Breast epithelium (tissue), 4 donors: ENCODE results near the gene ALPK1. TPM values are rescaled to one million over a fixed set of nuclear protein-coding genes. Genes with fewer than 3 reads are reported as not detected.
A peak's percentile ranks its signal among the peaks of the same experiment; 100 is the strongest.

Experiments used
- DNase-seq, 2 donors: peaks; one replicate each; pipeline ENCODE4 v3.0.0-alpha.2; 2019; ENCODE audit warnings: low spot score in 2 of 2
- H3K27ac ChIP-seq, 2 donors: fragments of 200-600 bp; sonication (generic) in 1 of 2; one replicate each; pipeline ENCODE4 v1.5.1; 2016 to 2019; ENCODE audit warnings: mild to moderate bottlenecking in 1 of 2
- H3K27me3 ChIP-seq, 2 donors: fragments of 200-600 bp; sonication (generic) in 1 of 2; one replicate each; pipeline versions ENCODE4 v1.5.1 to v1.6.0; 2017 to 2019; ENCODE audit warnings: control low read depth in 1 of 2, mild to moderate bottlenecking in 1 of 2
- H3K36me3 ChIP-seq: fragments of 200-600 bp; one replicate; pipeline ENCODE4 v1.5.1; 2019
- H3K4me1 ChIP-seq, 2 donors: fragments of 200-600 bp; sonication (generic); one replicate each; pipeline ENCODE4 v1.5.1; 2016 to 2019; ENCODE audit warnings: control low read depth in 1 of 2
- H3K4me3 ChIP-seq, 3 donors: fragments of 200-600 bp; sonication (generic); 1 replicate in 2 of 3; 2 replicates in 1 of 3; pipeline ENCODE4 v1.5.1; 2016 to 2019; ENCODE audit warnings: mild to moderate bottlenecking in 3 of 3, moderate library complexity in 2 of 3
- H3K9me3 ChIP-seq, 2 donors: fragments of 200-600 bp; sonication (generic) in 1 of 2; one replicate each; pipeline ENCODE4 v1.5.1; 2016 to 2019; ENCODE audit warnings: control low read depth in 1 of 2
- POLR2A ChIP-seq: fragments of 450-650 bp; IDR thresholded peaks from one replicate; pipeline ENCODE4 v1.6.1; 2016; ENCODE audit warnings: antibody characterized with exemption, mild to moderate bottlenecking, moderate library complexity
- POLR2AphosphoS5 ChIP-seq, 3 donors: sonication (generic); formaldehyde crosslinking; IDR thresholded peaks; one replicate each; pipeline ENCODE4 v1.6.1; 2017; ENCODE audit warnings: antibody characterized with exemption in 3 of 3
- intact Hi-C: fragments of 100-400 bp; cut with DNase I; formaldehyde crosslinking; loops from one replicate; pipeline ENCODE4 v1.15.1; 2023; ENCODE audit warnings: low total_unique reads
- total RNA-seq, 3 donors: library from RNA; depleted of rRNA; stranded (reverse); fragments of >200 nt; gene quantifications; one replicate each; pipeline ENCODE4 v1.1.0, GENCODE V29; 2016
- TF ChIP-seq, protein P1 (sequence below), 3 donors: fragments of 450-650 bp; IDR thresholded peaks; one replicate each; pipeline ENCODE4 v1.5.1; 2016 to 2017; ENCODE audit warnings: antibody characterized with exemption in 3 of 3, mild to moderate bottlenecking in 3 of 3, moderate library complexity in 3 of 3

Gene ALPK1
- total RNA-seq, 3 donors from 2014 or later: 20.5 to 59.3 (median 53.3) TPM

DNA sequence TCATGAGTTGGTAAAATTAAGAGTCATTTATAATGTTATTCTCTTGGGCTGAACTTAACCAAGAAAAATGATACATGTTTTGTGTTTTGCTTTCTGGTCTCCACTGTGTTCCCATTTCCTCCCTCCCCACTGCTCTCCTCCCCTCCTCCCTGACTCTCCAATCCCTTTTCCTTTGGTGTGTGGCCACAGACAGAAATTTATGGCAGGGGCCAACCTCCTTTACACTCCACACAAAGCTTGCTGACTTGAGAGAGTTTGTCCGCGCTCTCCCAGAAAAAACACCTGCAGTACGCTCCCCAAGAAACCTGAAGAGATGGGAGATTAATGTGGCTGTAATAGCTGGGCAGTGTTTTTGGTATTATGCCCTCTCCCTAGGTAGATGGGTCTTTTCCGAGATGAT lies 88.9 kb downstream of the ALPK1 start:
- Histone ChIP-seq H3K4me3 (no peak overlapping the region), H3K27me3 (no peaks in the 10 kb centered on the region), H3K9me3 (no peaks in the 10 kb centered on the region), H3K36me3 (no peaks in the 10 kb centered on the region), H3K4me1 (no peaks in the 10 kb centered on the region), H3K27ac (no peak overlapping the region)
- DNase-seq: no peak
- TF ChIP-seq, protein P1, sequence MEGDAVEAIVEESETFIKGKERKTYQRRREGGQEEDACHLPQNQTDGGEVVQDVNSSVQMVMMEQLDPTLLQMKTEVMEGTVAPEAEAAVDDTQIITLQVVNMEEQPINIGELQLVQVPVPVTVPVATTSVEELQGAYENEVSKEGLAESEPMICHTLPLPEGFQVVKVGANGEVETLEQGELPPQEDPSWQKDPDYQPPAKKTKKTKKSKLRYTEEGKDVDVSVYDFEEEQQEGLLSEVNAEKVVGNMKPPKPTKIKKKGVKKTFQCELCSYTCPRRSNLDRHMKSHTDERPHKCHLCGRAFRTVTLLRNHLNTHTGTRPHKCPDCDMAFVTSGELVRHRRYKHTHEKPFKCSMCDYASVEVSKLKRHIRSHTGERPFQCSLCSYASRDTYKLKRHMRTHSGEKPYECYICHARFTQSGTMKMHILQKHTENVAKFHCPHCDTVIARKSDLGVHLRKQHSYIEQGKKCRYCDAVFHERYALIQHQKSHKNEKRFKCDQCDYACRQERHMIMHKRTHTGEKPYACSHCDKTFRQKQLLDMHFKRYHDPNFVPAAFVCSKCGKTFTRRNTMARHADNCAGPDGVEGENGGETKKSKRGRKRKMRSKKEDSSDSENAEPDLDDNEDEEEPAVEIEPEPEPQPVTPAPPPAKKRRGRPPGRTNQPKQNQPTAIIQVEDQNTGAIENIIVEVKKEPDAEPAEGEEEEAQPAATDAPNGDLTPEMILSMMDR (IDR thresholded peaks at IDR 0.05): no peak
- TF ChIP-seq POLR2AphosphoS5 (IDR thresholded peaks at IDR 0.05) (no peak), POLR2A (no peak)
- intact Hi-C loops: no loop called here

DNA sequence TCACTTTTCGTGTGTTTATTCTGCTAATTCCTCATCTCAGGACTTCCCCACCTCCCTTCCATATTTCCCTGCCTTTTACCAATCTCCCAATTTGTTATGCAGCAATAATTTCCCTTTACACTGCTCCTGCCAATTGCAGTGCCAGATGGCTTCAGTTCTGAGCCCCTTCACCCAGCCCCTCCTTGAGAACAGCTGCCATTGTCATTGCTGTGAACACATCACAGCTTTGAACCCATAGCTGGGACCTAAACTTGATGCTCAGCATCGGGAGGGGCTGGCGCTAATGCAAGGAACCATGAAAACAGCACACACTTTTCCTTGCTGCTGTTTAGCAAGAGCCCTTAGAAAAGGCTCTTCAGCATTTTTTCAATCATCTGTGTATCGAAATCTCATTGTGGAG lies 104.9 kb downstream of the ALPK1 start:
- intact Hi-C loops: no loop called here
- Histone ChIP-seq H3K27me3 (no peaks in the 10 kb centered on the region), H3K36me3 (no peaks in the 10 kb centered on the region), H3K4me3 (no peak overlapping the region), H3K27ac (no peak overlapping the region), H3K4me1 (no peaks in the 10 kb centered on the region), H3K9me3 (no peaks in the 10 kb centered on the region)
- DNase-seq: no peak
- TF ChIP-seq, protein P1 (IDR thresholded peaks at IDR 0.05): no peak
- no peak for TF ChIP-seq POLR2A
- no peak for TF ChIP-seq POLR2AphosphoS5 (IDR thresholded peaks at IDR 0.05)

DNA sequence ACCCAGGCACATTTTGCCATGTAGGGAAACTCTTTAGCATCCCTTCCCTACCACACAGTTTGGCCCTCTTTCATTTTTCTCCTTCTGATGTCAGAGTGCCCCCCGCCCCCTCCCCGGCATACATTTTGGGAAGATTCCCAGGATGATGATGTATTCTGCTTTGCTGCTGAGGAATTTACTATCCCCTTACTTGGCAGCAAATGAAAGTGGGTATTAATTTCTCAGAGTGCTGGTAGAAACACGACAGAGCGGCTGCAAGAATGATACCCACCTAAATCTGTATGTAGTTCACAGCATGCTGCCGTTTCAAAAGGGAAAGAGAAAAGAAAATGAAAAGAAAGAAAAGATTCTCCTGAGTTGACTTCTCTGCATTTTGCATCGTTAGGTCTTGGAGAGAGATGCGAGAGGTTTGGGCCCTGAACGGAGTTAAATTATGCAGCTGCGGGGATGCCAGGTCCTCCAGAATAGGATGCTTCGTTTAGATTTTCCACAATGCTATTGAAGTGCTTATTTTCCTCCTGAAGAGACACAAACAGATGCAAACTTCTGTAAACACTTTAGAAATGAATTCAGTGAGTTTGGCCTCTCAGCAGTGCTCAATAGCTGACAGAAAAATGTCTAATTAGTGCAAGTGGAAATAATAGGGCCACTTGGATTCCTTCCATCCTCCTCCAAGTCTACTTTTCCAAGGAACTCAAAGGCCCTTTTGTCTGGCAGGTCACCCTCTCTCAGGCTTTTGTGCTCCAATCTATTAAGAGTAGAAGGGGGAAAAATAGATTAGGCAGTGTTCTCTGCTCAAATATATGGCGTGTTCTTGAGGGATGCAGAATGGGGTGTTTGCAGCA lies 106.2 kb downstream of the ALPK1 start:
- TF ChIP-seq POLR2AphosphoS5 (IDR thresholded peaks at IDR 0.05) (no peak), POLR2A (no peak)
- TF ChIP-seq, protein P1 (IDR thresholded peaks at IDR 0.05): no peak
- H3K27me3 ChIP-seq: no peaks in the 10 kb centered on the region
- H3K36me3 ChIP-seq: no peaks in the 10 kb centered on the region
- H3K27ac ChIP-seq: no peak overlapping the region
- intact Hi-C loops: no loop called here
- H3K4me1 ChIP-seq: no peaks in the 10 kb centered on the region
- no peak overlapping the region for H3K4me3 ChIP-seq
- no peaks in the 10 kb centered on the region for H3K9me3 ChIP-seq
- no peak for DNase-seq

DNA sequence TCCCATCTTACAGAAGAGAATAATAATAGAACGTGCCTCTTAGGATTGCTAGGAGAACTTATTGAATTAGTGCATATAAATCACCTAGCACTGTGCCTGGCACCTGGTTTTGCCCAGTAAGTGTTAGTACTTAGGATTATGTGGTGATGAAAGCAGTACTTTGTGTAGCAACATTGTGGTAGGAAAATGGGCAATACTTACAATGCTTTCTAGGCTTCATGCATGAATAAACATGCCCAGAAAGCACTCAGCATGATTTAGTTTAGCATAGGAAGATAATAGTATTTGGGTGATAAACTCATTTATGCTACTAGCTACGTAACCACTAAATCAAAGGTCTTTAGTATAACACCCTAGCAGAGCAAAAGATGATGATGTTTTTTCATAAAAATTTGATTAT lies 113.2 kb downstream of the ALPK1 start:
- no peak for TF ChIP-seq POLR2AphosphoS5 (IDR thresholded peaks at IDR 0.05)
- TF ChIP-seq, protein P1 (IDR thresholded peaks at IDR 0.05): no peak
- no peak for TF ChIP-seq POLR2A
- Histone ChIP-seq H3K4me1 (no peaks in the 10 kb centered on the region), H3K4me3 (no peak overlapping the region), H3K36me3 (no peaks in the 10 kb centered on the region), H3K27ac (peak overlapping the region in 1 of 2 donors; percentile 4), H3K27me3 (no peaks in the 10 kb centered on the region), H3K9me3 (no peaks in the 10 kb centered on the region)
- DNase-seq: no peak
- intact Hi-C loops: no loop called here

DNA sequence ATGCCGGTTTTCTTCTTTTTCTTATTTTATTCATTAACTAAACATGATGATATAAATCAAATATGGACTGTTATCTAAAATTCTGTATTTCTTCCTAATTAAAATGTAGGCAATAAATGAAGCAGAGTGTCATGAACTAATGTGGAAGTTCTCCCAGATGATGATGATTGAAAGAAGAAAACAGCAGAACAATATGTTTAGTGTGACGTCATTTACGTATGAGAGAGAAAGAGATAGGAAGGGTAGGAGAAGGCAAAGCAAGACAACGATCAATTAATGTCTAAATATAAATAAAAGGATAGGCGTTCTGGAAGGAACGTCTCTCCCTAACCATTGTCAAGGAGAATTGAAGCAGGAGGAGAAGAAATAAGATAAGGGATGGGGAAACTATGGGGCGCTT lies 113.6 kb downstream of the ALPK1 start:
- Histone ChIP-seq H3K4me1 (no peaks in the 10 kb centered on the region), H3K9me3 (no peaks in the 10 kb centered on the region), H3K4me3 (no peak overlapping the region), H3K36me3 (no peaks in the 10 kb centered on the region), H3K27me3 (no peaks in the 10 kb centered on the region), H3K27ac (peak overlapping the region in 1 of 2 donors; percentile 67)
- intact Hi-C loops: no loop called here
- TF ChIP-seq POLR2AphosphoS5 (IDR thresholded peaks at IDR 0.05): no peak
- TF ChIP-seq, protein P1 (IDR thresholded peaks at IDR 0.05): no peak
- no peak for TF ChIP-seq POLR2A
- no peak for DNase-seq
